Activated CD4-positive, alpha-beta T cell treated with anti-CD3 and anti-CD28 coated beads for 24 hours (primary cell): ENCODE measurements around the gene B3GALT5.
"Not testable (repeated sequence)": the region's sequence is repeated elsewhere in the genome, so short reads cannot be mapped to it uniquely, and the experiment has no call there.

ENCODE experiments used
- DNase-seq, 2 donors: peaks; one replicate each; pipeline ENCODE4 v3.0.0-alpha.2; 2020; ENCODE audit warnings: low read depth in 2 of 2

B3GALT5 gene, protein sequence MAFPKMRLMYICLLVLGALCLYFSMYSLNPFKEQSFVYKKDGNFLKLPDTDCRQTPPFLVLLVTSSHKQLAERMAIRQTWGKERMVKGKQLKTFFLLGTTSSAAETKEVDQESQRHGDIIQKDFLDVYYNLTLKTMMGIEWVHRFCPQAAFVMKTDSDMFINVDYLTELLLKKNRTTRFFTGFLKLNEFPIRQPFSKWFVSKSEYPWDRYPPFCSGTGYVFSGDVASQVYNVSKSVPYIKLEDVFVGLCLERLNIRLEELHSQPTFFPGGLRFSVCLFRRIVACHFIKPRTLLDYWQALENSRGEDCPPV

DNA sequence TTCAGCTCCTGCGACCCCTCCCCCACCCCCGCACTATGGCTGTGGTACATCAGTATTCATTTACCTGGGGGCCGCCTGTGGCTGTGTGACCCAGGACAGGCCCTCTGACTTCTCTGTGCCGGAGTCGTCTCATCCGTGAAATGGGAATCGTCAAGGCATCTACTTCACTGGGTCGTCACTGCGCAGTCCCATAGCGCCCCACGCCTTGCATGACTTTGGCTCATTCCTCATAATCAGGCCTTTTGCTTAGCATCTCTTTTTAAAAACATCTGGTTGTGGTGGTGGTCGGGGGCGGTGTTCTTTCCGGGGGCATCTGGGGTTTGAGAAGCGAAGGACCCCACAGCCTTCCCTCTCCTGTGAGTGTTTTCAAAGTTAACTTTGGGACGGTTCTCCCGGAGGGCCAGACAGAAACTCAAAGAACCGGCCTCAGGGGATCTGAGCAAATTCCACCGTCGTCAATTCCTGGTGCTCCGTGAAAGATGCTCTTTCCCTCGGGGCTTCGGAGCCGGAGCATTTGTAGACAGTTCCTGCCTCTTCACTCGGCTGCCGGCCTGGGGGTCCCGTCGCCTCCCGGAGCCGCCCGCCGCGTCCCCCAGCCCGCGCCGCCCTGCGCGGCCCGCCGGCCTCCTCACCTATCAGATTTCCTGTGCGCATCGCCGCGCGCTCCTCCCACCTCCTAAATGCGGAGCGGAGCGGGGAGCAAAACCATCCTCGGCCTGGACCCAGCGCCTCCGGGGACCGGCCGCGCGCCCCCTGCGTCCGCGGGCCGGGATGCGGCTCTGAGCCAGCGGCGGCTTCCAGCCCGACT, at the start of gene B3GALT5:
B3GALT5 (plus strand) TSS at position 708 of the 808 bp plus-strand sequence. CDS start 47,620 bp downstream, outside the sequence.
- no peak for DNase-seq

DNA sequence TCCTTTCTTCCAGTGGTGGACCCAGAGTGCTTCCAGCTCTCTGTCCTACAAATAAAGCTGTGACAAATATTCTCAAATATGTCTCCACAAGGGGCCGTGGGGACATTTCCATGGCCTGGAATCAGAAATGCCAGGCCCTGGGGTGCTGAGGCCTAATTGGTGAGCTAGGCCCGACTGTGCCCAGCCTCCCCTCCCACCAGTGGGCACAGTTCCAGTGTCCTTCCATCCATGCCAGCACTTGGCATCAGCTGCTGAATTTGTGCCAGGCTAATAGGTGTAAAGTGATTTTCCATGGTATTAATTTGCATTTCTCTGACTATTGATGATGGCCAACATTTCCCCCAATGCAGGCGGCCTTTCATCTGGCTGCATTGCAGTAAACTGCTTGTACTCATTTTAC, 48.5 kb upstream of the B3GALT5 start:
- no peak for DNase-seq

DNA sequence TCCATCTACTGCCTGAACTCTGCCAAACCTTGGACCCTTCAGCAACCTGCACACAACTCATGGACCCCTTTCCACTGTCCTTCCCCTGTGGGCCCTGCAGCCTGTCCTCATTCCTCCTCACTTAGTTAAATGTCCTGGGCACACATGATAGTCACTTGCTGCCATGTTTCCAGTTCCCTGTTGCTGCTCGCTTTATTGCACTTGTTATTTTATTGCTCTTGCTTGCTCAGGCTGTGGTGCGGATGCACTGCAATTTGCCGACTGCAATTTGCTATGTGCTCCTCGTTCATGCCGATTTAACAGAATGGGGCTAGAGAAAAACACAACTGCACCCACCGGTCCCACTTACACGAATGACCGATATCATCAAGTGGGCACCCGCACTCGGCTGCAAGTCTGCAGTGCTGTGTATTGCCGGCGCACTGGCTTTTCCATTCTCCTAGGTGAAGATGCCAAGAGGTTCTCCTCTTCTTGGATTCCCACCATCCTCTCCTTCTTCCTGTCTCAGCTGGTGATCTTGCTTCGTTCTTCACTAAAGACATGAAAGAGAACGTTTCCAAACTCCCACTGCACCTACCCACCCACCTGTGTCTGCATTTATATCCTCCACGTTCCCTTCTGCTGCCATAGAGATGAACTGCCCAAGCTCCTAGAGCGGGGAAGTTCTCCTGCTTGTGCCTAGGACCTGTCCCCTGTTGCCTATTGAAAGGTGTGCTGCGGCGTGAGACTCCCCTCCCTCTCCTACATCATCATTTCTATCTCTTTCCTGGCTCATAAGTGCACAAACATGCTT, 45.4 kb upstream of the B3GALT5 start:
- DNase-seq, result no peak

DNA sequence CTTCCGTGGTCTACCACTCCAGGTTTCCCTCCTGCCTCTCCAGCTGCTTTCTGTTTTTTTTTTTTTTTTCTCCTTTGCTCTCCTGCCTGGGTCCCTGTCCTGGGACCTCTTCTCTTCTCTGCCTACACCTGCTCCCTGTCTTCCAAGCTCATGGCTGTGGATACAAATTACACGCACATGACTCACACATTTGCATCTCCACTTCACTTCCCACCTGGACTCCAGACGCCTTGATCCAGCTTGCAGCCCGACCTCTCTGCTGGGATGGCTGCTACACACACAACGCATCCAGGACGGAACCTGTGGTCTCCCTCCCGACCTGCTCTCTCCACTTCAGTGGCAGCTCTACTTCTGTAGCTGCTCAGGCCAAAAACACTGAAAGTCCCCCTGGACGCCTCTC, 44.4 kb upstream of the B3GALT5 start:
- no peak for DNase-seq

DNA sequence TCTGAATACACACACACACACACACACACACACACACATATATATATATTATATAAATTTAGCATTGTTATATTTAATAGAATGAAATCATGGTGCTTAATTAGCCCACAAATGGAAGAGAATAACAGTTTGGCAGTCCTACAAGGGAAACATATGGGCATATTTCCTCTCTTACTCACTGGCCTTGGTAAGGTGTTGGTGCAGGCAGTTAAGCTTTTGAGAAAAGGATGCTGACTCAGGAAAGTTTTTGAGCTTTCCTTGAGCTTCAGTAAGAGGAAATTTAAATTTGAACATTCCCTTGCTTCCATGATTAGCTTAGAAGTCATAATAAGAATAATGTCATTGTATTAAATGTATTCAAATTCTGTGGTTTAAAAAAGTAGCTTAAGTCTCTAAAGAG, 37.0 kb upstream of the B3GALT5 start:
- DNase-seq, result no peak

DNA sequence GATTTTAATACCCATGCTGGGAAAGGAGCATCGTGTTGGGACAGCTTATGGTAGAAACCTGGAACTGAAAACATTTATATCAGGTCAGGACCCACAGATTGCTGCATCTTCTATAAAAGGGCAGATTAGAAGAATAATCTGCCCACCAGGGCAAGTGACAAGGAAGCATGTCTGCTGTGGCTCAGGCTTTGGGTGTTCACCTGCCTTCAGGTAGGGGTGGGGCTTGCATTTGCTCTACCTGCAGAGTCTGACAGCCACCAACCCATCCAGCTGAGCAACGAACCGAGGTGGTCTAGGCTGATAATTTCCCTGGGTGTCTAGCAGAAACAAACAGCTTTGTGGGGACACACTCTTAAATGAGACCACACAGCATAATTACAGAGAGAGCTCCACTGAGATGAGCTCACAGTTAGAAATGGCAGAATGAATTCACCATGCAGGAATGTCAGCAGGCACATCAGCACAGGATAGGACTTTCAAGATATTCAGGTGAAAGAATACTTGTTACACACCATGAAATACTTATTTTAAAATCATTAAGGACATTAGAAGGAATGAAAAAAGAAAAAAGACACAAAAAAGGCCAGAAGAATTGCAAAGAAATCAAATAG, 36.1 kb upstream of the B3GALT5 start:
- no peak for DNase-seq

DNA sequence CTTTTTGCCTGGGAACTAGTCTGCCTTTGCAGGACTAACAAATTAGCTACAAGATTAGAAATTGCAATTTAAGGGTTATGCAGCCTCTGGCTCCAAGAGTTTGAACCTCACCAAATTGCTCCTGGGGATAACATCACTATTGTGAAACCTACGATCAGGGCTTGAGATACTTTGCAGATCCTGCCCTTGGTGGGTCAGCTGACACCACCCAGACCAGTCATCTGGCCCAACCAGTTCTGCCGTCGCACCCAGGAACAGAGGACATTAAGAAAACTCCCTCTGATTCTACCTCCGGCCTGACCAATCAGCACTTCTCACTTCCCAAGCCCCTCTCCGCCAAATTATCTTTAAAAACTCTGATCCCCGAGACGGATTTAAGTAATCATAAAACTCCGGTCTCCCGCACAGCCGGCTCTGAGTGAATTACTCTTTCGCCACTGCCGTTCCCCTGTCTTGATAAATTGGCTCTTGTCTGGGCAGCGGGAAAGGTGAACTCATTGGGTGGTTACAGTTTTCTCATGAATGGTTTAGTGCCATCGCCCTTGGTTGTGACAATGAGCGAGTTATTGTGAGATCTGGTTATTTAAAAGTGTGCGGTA, 32.9 kb upstream of the B3GALT5 start:
- no peak for DNase-seq

DNA sequence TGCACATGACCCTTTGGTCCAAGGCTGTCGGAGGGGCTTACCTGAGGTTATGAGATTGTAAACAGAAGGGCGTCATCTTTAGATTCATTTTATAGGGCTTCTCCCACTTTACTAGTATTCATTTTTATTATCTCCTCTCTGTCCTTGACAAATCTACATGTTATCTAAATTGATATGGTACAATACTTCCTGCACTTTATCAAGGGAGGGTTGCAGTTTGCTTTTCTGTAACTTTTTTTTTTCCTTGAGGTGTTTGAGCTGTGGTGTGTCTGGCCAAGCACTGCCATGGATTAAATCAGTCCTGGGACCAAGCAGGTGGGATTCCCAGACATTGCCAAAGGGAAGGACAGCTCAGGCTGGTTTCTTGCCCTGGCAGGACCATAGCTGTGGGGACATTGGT, 32.0 kb upstream of the B3GALT5 start:
- no peak for DNase-seq

DNA sequence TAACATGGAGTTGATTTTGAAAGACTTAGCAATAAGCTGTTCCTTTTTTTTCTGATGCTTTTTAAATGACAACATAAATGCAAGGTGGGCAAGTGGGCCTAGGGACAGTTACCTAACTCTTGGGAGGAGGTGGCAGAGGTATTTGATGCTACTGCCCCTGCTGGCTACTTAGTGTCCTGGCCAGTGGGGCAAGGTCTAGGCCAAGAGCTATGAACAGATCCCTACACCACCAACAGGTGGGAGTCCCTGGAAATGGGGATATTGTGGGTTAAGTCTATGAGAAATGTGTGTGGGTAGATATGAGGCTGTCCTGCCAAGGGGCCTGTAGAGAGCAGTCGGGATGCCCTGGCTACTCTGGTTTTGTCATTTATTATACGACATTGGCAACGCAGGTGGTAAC, 31.3 kb upstream of the B3GALT5 start:
- DNase-seq, result no peak

DNA sequence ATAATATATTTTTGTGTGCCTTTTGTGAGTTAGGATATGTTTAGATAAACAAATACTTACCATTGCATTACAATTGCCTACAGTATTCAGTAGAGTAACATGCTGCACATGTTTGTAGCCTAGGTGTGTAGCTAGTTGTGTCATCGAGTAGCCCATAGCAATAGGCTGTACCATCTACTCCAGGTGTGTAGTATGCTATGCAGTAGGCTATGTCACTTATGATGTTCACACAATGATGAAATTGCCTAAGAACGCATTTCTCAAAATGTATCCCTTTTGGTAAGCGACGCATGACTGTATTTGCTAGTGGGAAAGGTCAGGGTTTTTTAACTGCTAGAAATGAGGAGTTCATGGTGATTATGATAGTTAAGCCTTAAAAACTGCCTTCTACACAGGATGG, 30.0 kb upstream of the B3GALT5 start:
- no peak for DNase-seq

DNA sequence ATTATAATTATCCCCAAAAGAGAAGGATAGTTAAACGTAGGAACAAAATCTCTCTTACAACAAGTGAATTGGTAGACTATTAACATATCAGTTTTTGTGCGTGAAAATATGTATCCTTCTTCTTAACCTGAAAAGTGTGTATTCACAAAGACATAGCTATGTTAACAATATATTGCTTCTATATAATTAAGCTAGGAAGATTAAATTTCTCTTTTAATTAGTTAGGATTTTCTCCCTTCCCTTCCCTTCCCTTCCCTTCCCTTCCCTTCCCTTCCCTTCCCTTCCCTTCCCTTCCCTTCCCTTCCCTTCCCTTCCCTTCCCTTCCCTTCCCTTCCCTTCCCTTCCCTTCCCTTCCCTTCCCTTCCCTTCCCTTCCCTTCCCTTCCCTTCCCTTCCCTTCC, 29.2 kb upstream of the B3GALT5 start:
- not testable (repeated sequence) for DNase-seq

DNA sequence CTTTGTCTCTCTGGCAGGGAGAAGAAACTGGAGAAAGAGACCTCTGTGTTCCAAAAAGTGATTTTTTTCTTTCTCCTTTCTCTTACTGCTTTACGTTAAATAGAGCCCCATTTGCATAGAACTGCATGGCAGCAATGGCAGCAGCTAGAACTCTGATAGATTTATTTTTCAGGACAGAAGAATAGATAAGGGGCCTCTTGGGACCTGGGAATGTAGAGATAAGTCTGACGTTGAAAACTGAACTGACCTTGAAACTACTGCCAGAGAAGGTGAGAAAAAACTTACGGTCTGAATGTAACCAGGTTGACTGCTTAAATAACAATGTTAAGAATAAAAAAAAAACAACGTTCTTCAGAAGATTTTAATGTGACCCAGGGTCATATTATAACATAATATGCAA, 25.4 kb upstream of the B3GALT5 start:
- no peak for DNase-seq

DNA sequence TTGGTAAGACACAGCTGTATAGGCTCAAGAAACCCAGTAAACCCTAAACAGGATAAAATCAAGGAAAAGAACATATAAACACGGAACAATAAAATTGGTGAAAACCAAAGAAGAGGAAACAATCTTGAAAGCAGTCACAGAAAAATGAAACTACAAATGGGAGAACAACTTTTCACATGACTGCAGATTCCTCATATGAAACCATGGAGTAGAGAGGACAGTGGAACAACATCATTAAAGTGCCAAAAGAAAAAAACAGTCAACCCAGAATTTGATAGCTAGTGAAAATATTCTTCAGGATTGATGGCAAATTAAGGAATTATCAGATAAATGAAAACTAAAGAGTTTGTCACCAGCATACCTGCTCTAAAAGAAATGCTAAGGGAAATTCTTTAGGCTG, 23.9 kb upstream of the B3GALT5 start:
- DNase-seq, result no peak

DNA sequence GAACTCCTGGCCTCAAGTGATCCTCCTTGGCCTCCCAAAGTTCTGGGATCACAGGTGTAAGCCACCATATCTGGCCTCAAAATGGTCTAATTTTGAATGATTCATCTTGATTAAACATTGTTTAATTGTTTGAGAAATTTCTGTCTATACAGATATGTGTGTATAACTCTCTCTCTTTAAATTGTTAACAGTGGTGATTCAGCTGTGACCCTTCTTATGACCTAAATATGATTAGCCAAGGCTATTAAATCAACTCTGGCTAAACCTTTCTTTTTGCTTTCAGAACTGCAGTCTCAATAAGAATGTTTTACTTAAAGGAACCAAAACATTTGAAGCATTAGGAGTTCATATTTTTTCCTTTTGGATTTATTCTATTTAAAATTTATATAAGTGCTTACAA, 19.2 kb upstream of the B3GALT5 start:
- no peak for DNase-seq

DNA sequence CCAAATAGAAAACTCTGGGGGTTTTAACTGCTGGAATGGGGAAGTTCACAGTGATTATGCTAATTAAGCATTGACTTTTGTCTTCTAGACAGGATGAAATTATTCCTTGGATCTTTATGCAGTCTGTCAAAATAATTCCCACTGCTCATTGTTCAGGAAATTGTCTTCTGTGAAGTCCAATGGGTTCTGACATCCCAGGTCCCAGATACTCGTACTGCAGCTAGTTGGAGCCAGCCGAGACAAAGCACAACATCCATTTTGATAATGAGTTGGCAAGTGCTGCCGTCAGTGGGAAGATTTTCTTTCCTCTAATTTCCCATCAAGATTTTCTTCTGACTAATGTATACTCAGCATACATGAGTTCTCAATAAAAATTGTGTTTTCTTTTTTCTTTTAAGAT, 17.3 kb upstream of the B3GALT5 start:
- no peak for DNase-seq

DNA sequence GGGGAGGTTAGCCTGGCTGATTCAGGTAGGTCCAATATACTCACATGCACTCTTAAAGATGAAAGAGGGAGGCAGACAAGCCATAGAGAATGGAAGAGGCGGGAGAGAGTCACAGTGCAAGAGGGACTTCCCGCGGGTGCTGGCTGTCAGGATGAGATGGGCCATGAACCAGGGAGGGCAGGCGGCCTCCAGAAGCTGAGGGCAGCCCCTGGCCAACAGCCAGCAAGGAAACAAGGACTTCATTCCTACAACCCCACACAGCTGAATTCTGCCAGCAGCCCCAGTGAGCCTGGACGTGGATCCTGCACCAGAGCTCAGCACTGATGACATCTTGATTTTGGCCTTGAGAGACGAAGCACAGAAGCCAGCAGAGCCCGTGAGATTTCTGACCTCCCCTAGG, 15.1 kb upstream of the B3GALT5 start:
- DNase-seq, result no peak

DNA sequence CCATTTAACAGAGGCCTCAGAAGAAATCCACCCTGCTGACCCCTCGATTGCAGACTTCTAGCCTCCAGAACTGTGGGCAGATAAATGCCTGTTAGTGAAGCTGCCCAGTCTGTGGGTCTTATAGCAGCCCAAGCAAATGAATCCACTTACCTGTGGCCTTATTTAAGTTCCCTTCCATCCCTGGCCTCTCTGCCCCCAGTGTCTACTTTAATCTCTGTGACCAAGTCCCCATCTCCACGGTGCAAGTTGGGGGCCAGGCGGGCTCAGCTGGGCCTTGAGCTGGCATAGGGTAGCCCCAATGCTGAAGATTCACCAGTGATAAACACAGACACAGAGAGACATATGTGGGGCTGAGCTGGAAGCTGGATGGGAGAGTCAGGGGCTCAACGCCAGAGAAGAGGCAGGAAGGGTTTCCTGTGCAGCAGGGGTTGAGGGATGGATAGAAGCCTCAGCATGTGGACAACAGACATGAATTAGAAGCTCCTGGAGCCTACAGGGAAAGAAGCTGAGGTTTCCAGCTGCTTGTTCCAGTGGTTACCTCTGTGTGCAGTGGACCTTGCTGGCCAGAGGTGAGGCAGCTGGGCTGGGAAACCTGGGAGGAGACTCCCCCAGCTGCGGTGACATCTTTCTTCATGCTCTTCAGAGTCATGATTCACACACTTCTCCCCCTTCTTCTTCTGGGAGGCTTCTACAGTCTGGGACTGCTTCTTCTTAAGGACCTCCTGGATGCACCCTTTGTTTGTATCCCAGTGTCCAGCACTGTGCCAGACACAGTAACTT, 13.4 kb upstream of the B3GALT5 start:
- no peak for DNase-seq

DNA sequence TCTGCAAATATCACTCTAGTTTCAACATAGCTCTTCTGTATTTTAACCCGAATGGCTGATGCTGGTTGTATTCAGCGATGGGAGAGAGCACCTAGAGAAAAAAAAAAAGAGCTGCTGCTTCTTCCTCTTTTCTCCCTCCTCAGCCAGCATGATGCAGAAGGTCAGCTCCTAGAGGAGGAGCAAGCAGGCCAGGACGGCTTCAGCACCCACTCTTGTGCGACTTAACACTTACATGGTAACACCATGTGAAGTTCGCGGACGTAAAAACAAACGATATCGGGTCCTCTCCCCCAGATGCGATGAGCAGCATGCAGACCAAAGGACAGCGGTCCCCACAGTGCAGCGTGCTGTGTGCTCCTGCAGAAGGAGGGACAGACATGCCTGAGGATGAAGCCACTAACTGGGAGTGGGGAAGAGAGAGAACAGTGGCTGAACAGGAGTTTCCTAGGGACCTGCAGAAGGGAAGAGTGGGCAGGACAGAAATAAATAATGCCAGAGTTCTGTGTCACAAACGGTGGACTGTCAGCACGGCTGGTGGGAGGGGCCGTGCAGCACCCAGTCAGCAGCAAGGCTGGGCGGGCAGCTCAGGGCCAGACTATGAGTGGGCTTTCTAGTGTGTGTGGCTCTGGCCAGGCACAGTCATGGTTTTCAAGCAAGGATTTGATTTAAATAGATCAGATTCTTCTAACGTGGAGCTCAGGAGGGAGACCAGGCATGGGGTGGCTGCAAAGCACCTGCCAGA, 11.4 kb upstream of the B3GALT5 start:
- no peak for DNase-seq

DNA sequence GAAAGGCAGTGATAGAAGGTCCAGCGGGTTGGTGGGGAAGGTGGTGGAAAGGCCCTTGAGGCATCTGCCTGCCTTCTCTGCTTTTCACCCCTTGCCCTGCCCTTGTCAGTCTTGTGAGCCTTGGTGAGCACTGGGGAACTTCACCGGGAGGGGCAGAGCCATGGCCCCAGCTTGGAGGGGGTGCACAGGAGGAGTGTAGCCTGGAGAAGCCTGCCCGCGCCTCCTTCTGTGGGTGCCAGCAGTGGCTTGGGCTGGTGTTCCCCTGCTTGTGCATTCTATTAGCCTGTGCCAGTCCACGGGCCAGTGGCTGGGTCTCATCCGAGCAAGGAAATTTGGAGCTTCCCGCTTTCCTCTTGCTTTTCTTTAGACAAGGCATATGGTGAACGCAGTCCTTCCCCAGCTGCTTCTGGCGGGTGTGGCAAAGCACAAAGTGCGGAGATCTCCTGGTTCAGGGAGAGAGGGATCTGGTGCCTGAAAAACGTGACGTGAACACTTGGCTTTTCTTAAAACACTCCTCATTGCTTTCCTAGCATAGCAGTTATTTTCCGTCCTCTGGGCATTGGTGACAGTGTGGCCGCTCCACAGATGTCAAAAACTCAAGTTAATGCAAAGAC, 10.6 kb upstream of the B3GALT5 start:
- no peak for DNase-seq

DNA sequence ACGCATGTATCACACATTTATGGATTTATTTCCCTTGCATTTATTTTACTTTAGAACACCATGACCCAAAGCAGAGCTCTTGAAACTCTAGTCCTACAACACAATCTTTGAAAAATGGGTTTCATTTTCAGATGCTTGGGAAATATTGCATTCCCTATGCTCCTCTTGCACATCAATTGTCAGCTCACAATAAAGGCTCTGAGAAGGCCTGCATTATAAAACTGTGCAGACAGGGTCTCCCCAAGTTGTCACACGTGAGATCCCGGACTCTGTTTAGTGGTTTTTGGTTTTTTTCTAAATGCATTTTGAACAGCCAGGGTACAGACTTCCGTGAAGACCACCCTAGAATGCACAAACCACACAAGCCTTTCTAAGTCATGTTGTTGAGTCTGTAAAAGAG, 9.9 kb upstream of the B3GALT5 start:
- DNase-seq, result no peak
